ENCODE measurements around the gene EMC10.

DNA sequence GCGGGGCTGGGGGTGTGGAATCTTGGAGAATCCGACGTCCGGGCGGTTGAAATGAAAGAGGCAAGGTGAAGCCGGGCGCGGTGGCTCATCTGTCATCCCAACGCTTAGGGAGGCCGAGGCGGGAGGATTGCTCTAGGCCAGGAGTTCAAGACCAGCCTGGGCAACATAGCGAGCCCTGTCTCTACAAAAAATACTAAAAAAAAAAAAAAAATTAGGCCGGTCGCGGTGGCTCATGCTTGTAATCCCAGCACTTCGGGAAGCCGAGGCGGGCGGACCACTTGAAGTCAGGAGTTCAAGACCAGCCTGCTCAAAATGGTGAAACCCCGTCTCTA lies 566 bp downstream of the EMC10 start:
- TF ChIP-seq, protein P1, sequence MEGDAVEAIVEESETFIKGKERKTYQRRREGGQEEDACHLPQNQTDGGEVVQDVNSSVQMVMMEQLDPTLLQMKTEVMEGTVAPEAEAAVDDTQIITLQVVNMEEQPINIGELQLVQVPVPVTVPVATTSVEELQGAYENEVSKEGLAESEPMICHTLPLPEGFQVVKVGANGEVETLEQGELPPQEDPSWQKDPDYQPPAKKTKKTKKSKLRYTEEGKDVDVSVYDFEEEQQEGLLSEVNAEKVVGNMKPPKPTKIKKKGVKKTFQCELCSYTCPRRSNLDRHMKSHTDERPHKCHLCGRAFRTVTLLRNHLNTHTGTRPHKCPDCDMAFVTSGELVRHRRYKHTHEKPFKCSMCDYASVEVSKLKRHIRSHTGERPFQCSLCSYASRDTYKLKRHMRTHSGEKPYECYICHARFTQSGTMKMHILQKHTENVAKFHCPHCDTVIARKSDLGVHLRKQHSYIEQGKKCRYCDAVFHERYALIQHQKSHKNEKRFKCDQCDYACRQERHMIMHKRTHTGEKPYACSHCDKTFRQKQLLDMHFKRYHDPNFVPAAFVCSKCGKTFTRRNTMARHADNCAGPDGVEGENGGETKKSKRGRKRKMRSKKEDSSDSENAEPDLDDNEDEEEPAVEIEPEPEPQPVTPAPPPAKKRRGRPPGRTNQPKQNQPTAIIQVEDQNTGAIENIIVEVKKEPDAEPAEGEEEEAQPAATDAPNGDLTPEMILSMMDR (IDR thresholded peaks at IDR 0.05): no peak
- TF ChIP-seq POLR2A (IDR thresholded peaks at IDR 0.05) (no peak), POLR2AphosphoS5 (IDR thresholded peaks at IDR 0.05) (no peak)

Data from prostate gland (tissue), 2 donors.